NT2/D1 (cell line): ENCODE results near the gene CARD18.

Experiments used
- YY1 ChIP-seq: IDR thresholded peaks from 2 replicates; pipeline ENCODE4 v1.6.1; 2011; ENCODE audit not compliant: insufficient read length, insufficient read depth
- ZNF274 ChIP-seq: IDR thresholded peaks from 2 replicates; pipeline ENCODE4 v1.6.1; 2011; ENCODE audit warnings: mild to moderate bottlenecking, low read depth, low read length

- TF ChIP-seq YY1, result no peak
- TF ChIP-seq ZNF274, result no peak
Measured at GRCh38 chr11:105092256-105093239, 47.0 kb downstream of the CARD18 start.
